Measurements from ENCODE around the gene CRYBG1. TPM values are rescaled to one million over a fixed set of nuclear protein-coding genes. Genes with fewer than 3 reads are reported as not detected.

The CRYBG1 gene
- total RNA-seq, 2 donors from 2014 or later: 10.1 to 11.5 TPM

DNA sequence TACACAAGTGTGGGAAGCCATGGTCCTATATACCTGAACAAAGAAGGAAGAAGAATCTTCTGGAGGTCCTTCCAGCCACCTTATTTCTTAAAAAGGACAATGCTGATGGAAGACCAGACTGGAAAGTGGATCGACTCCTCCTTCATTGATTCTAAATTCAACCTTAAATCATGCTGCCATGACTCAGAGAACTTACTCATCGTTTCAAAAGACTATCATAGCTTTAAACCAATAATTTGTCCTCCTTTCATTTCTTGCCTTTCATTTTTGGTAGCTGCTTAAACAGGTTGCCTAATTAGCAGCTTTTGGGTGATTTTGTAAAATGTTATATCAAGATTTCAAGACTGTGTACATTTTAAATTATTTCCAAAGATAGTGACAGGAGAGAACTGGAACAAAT lies 208.0 kb downstream of the CRYBG1 start:
- no peaks in the 10 kb centered on the region for H3K36me3 ChIP-seq (replicated peaks in 1 of 2; ENCODE audit: insufficient read depth in 1 of 2, low read depth in 2 of 2)
- H3K27me3 ChIP-seq: no peaks in the 10 kb centered on the region
- no peak for TF ChIP-seq CTCF (IDR thresholded peaks at IDR 0.05)
- no peak for TF ChIP-seq POLR2A (IDR thresholded peaks at IDR 0.05)
- no peaks in the 10 kb centered on the region for H3K9me3 ChIP-seq
- H3K4me1 ChIP-seq: no peaks in the 10 kb centered on the region
- no peak overlapping the region for H3K4me3 ChIP-seq
- ATAC-seq (no peak), DNase-seq (no peak)
- 65 to 66% methylated on average over 2 of the region's 2 CpGs for WGBS, 2 donors
- no peak overlapping the region for H3K27ac ChIP-seq
- intact Hi-C loops (cut with DNase I): no loop called here

DNA sequence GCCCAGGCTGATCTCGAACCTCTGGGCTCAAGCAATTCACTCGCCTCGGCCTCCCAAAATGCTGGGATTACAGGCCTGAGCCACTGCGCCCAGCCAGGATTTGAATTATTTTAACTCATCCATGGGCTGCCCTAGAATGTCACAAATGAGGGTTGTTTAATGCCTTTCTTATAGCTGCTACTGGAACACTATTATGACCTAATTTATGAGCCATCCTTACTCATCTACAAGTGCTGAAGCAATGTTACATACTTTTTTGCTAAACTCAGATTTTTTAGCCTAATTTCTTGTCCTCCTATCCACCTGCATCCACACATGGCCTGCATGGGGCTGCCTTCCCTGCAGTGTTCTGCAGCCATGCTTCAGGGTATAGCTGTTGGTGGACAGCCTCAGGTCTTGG lies 208.9 kb downstream of the CRYBG1 start:
- H3K4me3 ChIP-seq: no peak overlapping the region
- H3K36me3 ChIP-seq (replicated peaks in 1 of 2; ENCODE audit: insufficient read depth in 1 of 2, low read depth in 2 of 2): no peaks in the 10 kb centered on the region
- DNase-seq (no peak), ATAC-seq (no peak)
- TF ChIP-seq POLR2A (IDR thresholded peaks at IDR 0.05) (no peak), CTCF (IDR thresholded peaks at IDR 0.05) (no peak)
- WGBS, 2 donors: 98 to 100% methylated on average over 3 to 4 of the region's 4 CpGs
- no peaks in the 10 kb centered on the region for H3K27me3 ChIP-seq
- intact Hi-C loops (cut with DNase I): no loop called here
- H3K4me1 ChIP-seq: no peaks in the 10 kb centered on the region
- no peak overlapping the region for H3K27ac ChIP-seq
- no peaks in the 10 kb centered on the region for H3K9me3 ChIP-seq

- Histone ChIP-seq H3K36me3 (replicated peaks in 1 of 2; ENCODE audit: insufficient read depth in 1 of 2, low read depth in 2 of 2) (no peaks in the 10 kb centered on the region), H3K4me3 (no peak overlapping the region), H3K4me1 (no peaks in the 10 kb centered on the region), H3K27ac (no peak overlapping the region), H3K9me3 (no peaks in the 10 kb centered on the region), H3K27me3 (no peaks in the 10 kb centered on the region)
- DNase-seq: peak in 3 of 4 donors; percentile 19 to 67 (median 22)
- no peak for ATAC-seq
- intact Hi-C loops (cut with DNase I): no loop called here
- WGBS, 2 donors: 70 to 72% methylated on average over 5 of the region's 5 CpGs
- TF ChIP-seq POLR2A (IDR thresholded peaks at IDR 0.05): no peak
- peak in 1 of 7 experiments; percentile 14 for TF ChIP-seq CTCF (IDR thresholded peaks at IDR 0.05)
These were observed 211.9 kb downstream of the CRYBG1 start for GRCh38 chr6:106572436-106572835.

- peak overlapping the region in 1 of 4 donors; percentile 6 for H3K27ac ChIP-seq
- intact Hi-C loops (cut with DNase I): no loop called here
- no peaks in the 10 kb centered on the region for H3K36me3 ChIP-seq (replicated peaks in 1 of 2; ENCODE audit: insufficient read depth in 1 of 2, low read depth in 2 of 2)
- 63 to 79% methylated on average over 6 of the region's 6 CpGs for WGBS, 2 donors
- ATAC-seq: no peak
- TF ChIP-seq CTCF (IDR thresholded peaks at IDR 0.05): no peak
- no peak for TF ChIP-seq POLR2A (IDR thresholded peaks at IDR 0.05)
- no peaks in the 10 kb centered on the region for H3K9me3 ChIP-seq
- DNase-seq: no peak
- no peaks in the 10 kb centered on the region for H3K4me1 ChIP-seq
- no peak overlapping the region for H3K4me3 ChIP-seq
- no peaks in the 10 kb centered on the region for H3K27me3 ChIP-seq
These were observed 212.5 kb downstream of the CRYBG1 start for GRCh38 chr6:106572875-106573585.

All from body of pancreas (tissue), 4 donors.